Measurements from ENCODE around the gene STX5.

The STX5 gene

GRCh38 chr11:62805961-62806441 is 25.9 kb downstream of the STX5 start:
- H3K4me1 ChIP-seq (ENCODE audit: control insufficient read depth, insufficient read depth, low read length) = peaks cover 6% of the 10 kb centered on the region
- peaks cover 12% of the 10 kb centered on the region for H3K36me3 ChIP-seq (ENCODE audit: control insufficient read depth, insufficient read depth, low read length)
- peak overlapping the region; percentile 76 for H3K4me3 ChIP-seq (ENCODE audit: low read depth, low read length)
- H3K9ac ChIP-seq (ENCODE audit: low read depth, low read length) = peak overlapping the region; percentile 82
- no peaks in the 10 kb centered on the region for H3K9me3 ChIP-seq (ENCODE audit: control insufficient read depth, insufficient read depth, low read length)
- no peaks in the 10 kb centered on the region for H3K27me3 ChIP-seq (ENCODE audit: control insufficient read depth, insufficient read depth, low read length)

- peak within 1 kb of the TSS; percentile 82 for H3K9ac ChIP-seq (ENCODE audit: low read depth, low read length)
- H3K4me3 ChIP-seq (ENCODE audit: low read depth, low read length) = peak within 1 kb of the TSS; percentile 76
- no peaks in the 10 kb centered on the region for H3K27me3 ChIP-seq (ENCODE audit: control insufficient read depth, insufficient read depth, low read length)
- H3K36me3 ChIP-seq (ENCODE audit: control insufficient read depth, insufficient read depth, low read length) = peaks cover 16% of the 10 kb centered on the region
- H3K9me3 ChIP-seq (ENCODE audit: control insufficient read depth, insufficient read depth, low read length) = no peaks in the 10 kb centered on the region
- peaks cover 6% of the 10 kb centered on the region for H3K4me1 ChIP-seq (ENCODE audit: control insufficient read depth, insufficient read depth, low read length)
These were observed 26.6 kb downstream of the STX5 start, which contains the start of gene NXF1 for GRCh38 chr11:62805076-62805892. TSS of gene NXF1 (minus strand) at chr11:62805440. CDS start at chr11:62805356, 84 bp downstream.

- no peaks in the 10 kb centered on the region for H3K27me3 ChIP-seq (ENCODE audit: control insufficient read depth, insufficient read depth, low read length)
- peak overlapping the region; percentile 82 for H3K9ac ChIP-seq (ENCODE audit: low read depth, low read length)
- H3K4me1 ChIP-seq (ENCODE audit: control insufficient read depth, insufficient read depth, low read length) = peaks cover 6% of the 10 kb centered on the region
- H3K9me3 ChIP-seq (ENCODE audit: control insufficient read depth, insufficient read depth, low read length) = no peaks in the 10 kb centered on the region
- H3K4me3 ChIP-seq (ENCODE audit: low read depth, low read length) = peak overlapping the region; percentile 76
- peaks cover 24% of the 10 kb centered on the region for H3K36me3 ChIP-seq (ENCODE audit: control insufficient read depth, insufficient read depth, low read length)
These were observed 27.4 kb downstream of the STX5 start for GRCh38 chr11:62804310-62805075.

- Histone ChIP-seq H3K36me3 (ENCODE audit: control insufficient read depth, insufficient read depth, low read length) (peaks cover 43% of the 10 kb centered on the region), H3K4me3 (ENCODE audit: low read depth, low read length) (no peak overlapping the region), H3K27me3 (ENCODE audit: control insufficient read depth, insufficient read depth, low read length) (no peaks in the 10 kb centered on the region), H3K9me3 (ENCODE audit: control insufficient read depth, insufficient read depth, low read length) (no peaks in the 10 kb centered on the region), H3K4me1 (ENCODE audit: control insufficient read depth, insufficient read depth, low read length) (peaks cover under 1% of the 10 kb centered on the region), H3K9ac (ENCODE audit: low read depth, low read length) (no peak overlapping the region)
These were observed 30.8 kb downstream of the STX5 start for GRCh38 chr11:62801071-62801470.

GRCh38 chr11:62799486-62799885 is 32.4 kb downstream of the STX5 start:
- H3K27me3 ChIP-seq (ENCODE audit: control insufficient read depth, insufficient read depth, low read length) = no peaks in the 10 kb centered on the region
- no peak overlapping the region for H3K4me3 ChIP-seq (ENCODE audit: low read depth, low read length)
- H3K4me1 ChIP-seq (ENCODE audit: control insufficient read depth, insufficient read depth, low read length) = no peaks in the 10 kb centered on the region
- H3K9me3 ChIP-seq (ENCODE audit: control insufficient read depth, insufficient read depth, low read length) = no peaks in the 10 kb centered on the region
- no peak overlapping the region for H3K9ac ChIP-seq (ENCODE audit: low read depth, low read length)
- peaks cover 59% of the 10 kb centered on the region for H3K36me3 ChIP-seq (ENCODE audit: control insufficient read depth, insufficient read depth, low read length)

GRCh38 chr11:62796281-62796680 is 35.6 kb downstream of the STX5 start:
- Histone ChIP-seq H3K9ac (ENCODE audit: low read depth, low read length) (no peak overlapping the region), H3K36me3 (ENCODE audit: control insufficient read depth, insufficient read depth, low read length) (peaks cover 54% of the 10 kb centered on the region), H3K9me3 (ENCODE audit: control insufficient read depth, insufficient read depth, low read length) (no peaks in the 10 kb centered on the region), H3K27me3 (ENCODE audit: control insufficient read depth, insufficient read depth, low read length) (no peaks in the 10 kb centered on the region), H3K4me1 (ENCODE audit: control insufficient read depth, insufficient read depth, low read length) (no peaks in the 10 kb centered on the region), H3K4me3 (ENCODE audit: low read depth, low read length) (no peak overlapping the region)

GRCh38 chr11:62794201-62794775 is 37.6 kb downstream of the STX5 start:
- H3K27me3 ChIP-seq (ENCODE audit: control insufficient read depth, insufficient read depth, low read length) = no peaks in the 10 kb centered on the region
- H3K9me3 ChIP-seq (ENCODE audit: control insufficient read depth, insufficient read depth, low read length) = no peaks in the 10 kb centered on the region
- peaks cover 54% of the 10 kb centered on the region for H3K36me3 ChIP-seq (ENCODE audit: control insufficient read depth, insufficient read depth, low read length)
- H3K4me3 ChIP-seq (ENCODE audit: low read depth, low read length) = no peak overlapping the region
- H3K4me1 ChIP-seq (ENCODE audit: control insufficient read depth, insufficient read depth, low read length) = peaks cover 4% of the 10 kb centered on the region
- no peak overlapping the region for H3K9ac ChIP-seq (ENCODE audit: low read depth, low read length)

DNA sequence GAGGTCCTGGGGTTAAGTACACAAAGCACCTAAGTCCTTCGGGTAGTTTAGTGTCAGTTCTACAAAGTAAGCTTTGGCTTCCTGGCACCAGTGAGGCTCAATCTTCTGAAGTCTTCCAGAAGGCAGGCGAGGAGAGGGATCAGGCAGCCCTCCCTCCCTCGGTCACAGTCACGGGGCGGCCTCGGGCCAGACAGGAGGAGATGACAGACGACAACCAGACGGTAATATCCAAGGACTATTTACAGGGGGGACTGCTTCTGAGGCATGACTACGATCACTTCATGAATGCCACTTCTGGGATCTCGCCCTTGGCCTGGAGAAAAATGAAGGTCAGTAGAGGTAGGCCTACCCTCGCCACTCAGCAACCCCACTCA is 39.7 kb downstream of the STX5 start:
- Histone ChIP-seq H3K36me3 (ENCODE audit: control insufficient read depth, insufficient read depth, low read length) (peaks cover 47% of the 10 kb centered on the region), H3K9me3 (ENCODE audit: control insufficient read depth, insufficient read depth, low read length) (no peaks in the 10 kb centered on the region), H3K9ac (ENCODE audit: low read depth, low read length) (no peak overlapping the region), H3K4me3 (ENCODE audit: low read depth, low read length) (no peak overlapping the region), H3K27me3 (ENCODE audit: control insufficient read depth, insufficient read depth, low read length) (no peaks in the 10 kb centered on the region), H3K4me1 (ENCODE audit: control insufficient read depth, insufficient read depth, low read length) (peaks cover 4% of the 10 kb centered on the region)

DNA sequence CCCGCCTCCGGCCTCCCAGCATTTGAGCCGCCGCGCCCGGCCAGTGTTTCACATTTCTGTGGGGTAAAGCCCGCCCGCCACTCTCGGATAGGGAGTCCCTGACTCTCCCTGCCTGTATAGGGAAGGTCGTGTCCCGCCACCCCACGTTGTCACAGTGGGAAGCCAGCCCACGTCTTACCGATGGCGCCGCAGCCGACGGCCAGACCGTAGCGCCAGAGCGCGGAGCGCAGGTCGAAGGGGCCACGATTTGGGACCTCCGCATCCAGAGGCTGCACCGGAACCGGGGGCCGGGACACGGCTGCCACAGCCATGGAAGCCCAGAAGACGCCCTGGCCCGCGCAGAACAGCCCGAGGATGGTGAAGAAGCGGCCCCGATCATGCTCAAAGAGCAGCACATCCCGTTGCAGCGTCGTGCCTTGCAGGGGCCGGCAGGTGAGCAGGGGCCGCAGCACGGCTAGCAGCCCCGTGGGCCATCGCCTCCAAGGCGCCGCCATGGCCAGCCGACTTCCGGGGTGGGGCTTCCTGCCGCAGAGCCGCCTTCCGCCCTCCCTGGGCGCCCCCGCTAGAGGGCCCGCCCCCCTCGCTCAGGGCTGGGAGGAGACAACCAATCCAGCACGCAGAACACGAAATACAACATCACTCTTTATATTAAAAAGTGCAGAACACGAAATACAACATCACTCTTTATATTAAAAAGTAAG is 40.2 kb downstream of the STX5 start, which contains the start of gene TMEM223:
TSS of gene TMEM223 (minus strand) at position 506 of the 701 bp plus-strand sequence. CDS start at position 494, 12 bp downstream.
- Histone ChIP-seq H3K4me1 (ENCODE audit: control insufficient read depth, insufficient read depth, low read length) (peaks cover 4% of the 10 kb centered on the region), H3K36me3 (ENCODE audit: control insufficient read depth, insufficient read depth, low read length) (peaks cover 43% of the 10 kb centered on the region), H3K9ac (ENCODE audit: low read depth, low read length) (peak within 1 kb of the TSS; percentile 94), H3K4me3 (ENCODE audit: low read depth, low read length) (peak within 1 kb of the TSS; percentile 95), H3K27me3 (ENCODE audit: control insufficient read depth, insufficient read depth, low read length) (no peaks in the 10 kb centered on the region), H3K9me3 (ENCODE audit: control insufficient read depth, insufficient read depth, low read length) (no peaks in the 10 kb centered on the region)

DNA sequence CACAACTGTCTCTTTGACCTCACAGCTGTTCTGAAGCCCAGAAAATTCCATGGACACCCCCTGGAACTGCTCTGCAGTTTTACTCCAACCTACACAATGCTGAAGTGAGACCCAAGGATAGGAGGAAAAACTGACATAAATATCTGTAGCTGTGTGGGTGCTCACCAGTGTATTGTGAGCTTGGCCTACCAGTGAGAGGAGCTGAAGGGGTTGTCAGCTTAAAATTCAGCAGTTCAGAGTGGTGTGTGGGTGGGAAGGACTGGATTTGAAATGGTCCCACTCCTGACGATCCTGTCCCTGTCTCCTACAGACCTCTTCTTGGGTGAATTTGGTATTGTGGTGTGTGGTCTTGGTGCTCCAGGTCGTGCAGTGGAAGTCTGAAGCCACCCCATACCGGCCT is 42.3 kb downstream of the STX5 start:
- peaks cover 25% of the 10 kb centered on the region for H3K36me3 ChIP-seq (ENCODE audit: control insufficient read depth, insufficient read depth, low read length)
- H3K4me3 ChIP-seq (ENCODE audit: low read depth, low read length) = no peak overlapping the region
- peaks cover 4% of the 10 kb centered on the region for H3K4me1 ChIP-seq (ENCODE audit: control insufficient read depth, insufficient read depth, low read length)
- no peaks in the 10 kb centered on the region for H3K9me3 ChIP-seq (ENCODE audit: control insufficient read depth, insufficient read depth, low read length)
- no peak overlapping the region for H3K9ac ChIP-seq (ENCODE audit: low read depth, low read length)
- no peaks in the 10 kb centered on the region for H3K27me3 ChIP-seq (ENCODE audit: control insufficient read depth, insufficient read depth, low read length)

DNA sequence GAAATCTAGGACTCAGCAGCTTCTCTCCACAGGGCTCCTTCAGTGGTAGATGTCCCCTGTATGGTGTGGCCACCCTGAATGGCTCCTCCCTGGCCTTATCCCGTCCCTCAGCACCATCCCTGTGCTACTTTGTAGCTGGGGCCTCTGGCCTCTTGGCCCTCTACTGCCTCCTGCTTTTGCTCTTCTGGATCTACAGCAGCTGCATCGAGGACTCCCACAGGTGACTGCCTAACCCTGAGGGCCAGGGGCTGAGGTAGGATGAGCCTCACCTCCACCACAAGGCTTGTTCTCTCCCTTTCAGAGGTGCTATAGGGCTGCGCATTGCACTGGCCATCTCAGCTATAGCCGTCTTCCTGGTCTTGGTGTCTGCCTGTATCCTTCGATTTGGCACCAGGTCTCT is 42.9 kb downstream of the STX5 start:
- no peak overlapping the region for H3K9ac ChIP-seq (ENCODE audit: low read depth, low read length)

More for the DNA sequence above, 42.9 kb downstream of the STX5 start:
- no peaks in the 10 kb centered on the region for H3K27me3 ChIP-seq (ENCODE audit: control insufficient read depth, insufficient read depth, low read length)
- H3K4me1 ChIP-seq (ENCODE audit: control insufficient read depth, insufficient read depth, low read length) = peaks cover 4% of the 10 kb centered on the region
- no peak overlapping the region for H3K4me3 ChIP-seq (ENCODE audit: low read depth, low read length)
- no peaks in the 10 kb centered on the region for H3K9me3 ChIP-seq (ENCODE audit: control insufficient read depth, insufficient read depth, low read length)
- peaks cover 22% of the 10 kb centered on the region for H3K36me3 ChIP-seq (ENCODE audit: control insufficient read depth, insufficient read depth, low read length)

All from iPS-15b (cell line).